AG04449 (cell line): Measurements from ENCODE around the gene MTRF1L.
A peak's percentile ranks its signal among the peaks of the same experiment; 100 is the strongest.

Experiments used
- CTCF ChIA-PET: fragments of 350-600 bp; formaldehyde crosslinking; extraction: SDS; loops from one replicate; lab custom pipeline; 2021; ENCODE audit warnings: antibody characterized with exemption; lab: Yijun Ruan, JAX
- POLR2A ChIA-PET: fragments of 400-600, 350-600 bp; formaldehyde crosslinking; extraction: SDS; loops from one replicate; lab custom pipeline; 2020; ENCODE audit warnings: antibody characterized with exemption, inconsistent platforms; lab: Yijun Ruan, JAX
- DNase-seq: peaks from one replicate; pipeline ENCODE4 v3.0.0-alpha.2; 2010; ENCODE audit warnings: low read depth, low spot score
- H3K4me3 ChIP-seq: 2 replicates; pipeline ENCODE4 v1.5.1; 2011; ENCODE audit warnings: low read depth, mild to moderate bottlenecking, control low read depth, low read length
- TF ChIP-seq, protein P1 (sequence below): IDR thresholded peaks from one replicate; pipeline ENCODE4 v1.5.1; 2011; ENCODE audit warnings: mild to moderate bottlenecking, moderate library complexity, low read length, control low read depth, inconsistent platforms; ENCODE audit not compliant: insufficient read depth; ENCODE audit errors: missing control alignments

Gene MTRF1L

DNA sequence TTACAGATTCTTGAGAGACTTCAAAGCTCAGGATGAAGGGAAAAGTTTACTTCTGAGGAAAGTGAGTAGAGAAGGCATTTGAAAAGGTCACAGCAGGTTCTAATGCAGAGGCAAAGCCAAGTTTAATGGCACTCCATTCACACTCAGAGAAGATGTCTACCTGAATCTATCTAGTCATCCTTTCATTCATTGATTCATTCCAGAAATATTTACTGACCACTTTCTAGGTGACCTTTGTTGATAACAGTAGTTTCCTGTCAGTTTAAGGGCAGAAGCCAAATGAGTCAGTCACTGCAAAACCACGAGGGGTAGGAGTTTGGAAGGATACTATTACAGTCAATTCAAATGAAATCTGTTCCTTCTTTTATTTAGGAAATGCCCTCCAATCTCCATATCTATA lies 50.5 kb downstream of the MTRF1L start:
- ChIA-PET POLR2A (no interaction called here), CTCF (interaction anchor here (0.7 to 5.7 kb wide), 7 partner anchors 11 to 235 kb away, joined by 3 to 120 read pairs (median 5); partner anchors contain the start of gene VIP)
- TF ChIP-seq, protein P1, sequence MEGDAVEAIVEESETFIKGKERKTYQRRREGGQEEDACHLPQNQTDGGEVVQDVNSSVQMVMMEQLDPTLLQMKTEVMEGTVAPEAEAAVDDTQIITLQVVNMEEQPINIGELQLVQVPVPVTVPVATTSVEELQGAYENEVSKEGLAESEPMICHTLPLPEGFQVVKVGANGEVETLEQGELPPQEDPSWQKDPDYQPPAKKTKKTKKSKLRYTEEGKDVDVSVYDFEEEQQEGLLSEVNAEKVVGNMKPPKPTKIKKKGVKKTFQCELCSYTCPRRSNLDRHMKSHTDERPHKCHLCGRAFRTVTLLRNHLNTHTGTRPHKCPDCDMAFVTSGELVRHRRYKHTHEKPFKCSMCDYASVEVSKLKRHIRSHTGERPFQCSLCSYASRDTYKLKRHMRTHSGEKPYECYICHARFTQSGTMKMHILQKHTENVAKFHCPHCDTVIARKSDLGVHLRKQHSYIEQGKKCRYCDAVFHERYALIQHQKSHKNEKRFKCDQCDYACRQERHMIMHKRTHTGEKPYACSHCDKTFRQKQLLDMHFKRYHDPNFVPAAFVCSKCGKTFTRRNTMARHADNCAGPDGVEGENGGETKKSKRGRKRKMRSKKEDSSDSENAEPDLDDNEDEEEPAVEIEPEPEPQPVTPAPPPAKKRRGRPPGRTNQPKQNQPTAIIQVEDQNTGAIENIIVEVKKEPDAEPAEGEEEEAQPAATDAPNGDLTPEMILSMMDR, result no peak
- no peak for DNase-seq
- H3K4me3 ChIP-seq, result no peak overlapping the region

DNA sequence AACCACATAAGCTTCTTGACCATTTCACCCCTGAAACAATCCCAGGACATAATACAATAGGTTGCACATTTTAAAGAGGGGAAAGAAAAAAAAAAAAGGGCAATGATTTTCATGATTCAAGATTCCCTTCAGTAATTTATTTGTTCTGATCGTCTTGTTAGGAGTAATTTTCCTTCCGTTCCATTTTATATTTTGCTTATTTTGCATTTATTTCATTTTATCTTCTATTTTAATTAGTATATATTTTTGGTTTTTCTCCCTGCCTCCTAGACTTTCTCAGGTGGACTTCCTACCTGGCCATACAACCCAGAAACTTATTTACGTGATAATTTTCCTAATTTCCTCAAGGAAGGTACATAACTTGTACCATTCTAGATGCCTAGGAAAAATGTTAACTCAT lies 52.3 kb downstream of the MTRF1L start:
- no peak for DNase-seq
- POLR2A ChIA-PET, result no interaction called here

DNA sequence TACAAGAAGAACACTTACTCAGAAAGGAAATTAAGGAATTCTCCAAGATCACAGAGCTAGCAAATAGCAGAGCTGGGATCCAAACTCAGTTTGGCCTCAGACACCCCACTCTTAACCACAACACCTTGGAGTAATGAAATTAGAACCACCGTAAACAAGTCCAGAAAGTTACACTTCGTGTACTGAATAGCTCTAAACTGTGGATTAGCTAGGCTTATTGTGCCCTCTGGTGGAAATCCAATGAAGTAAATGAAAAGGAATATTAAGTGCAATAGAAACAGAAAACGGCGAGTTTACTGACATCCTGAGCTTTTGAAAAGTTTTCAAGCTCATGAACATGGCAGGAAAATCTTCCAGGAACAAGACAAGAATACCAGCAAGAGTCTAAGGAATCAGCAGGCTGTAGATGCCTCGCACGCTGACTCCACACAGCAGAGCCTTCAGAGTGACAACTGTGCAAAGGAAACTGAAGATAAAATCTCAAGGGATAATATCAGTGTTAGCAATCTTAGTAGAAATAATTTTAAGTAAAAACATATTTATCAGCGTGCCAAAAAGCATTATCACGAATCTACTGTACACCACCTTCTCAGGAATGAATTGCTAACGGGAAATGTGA lies 54.2 kb downstream of the MTRF1L start:
- TF ChIP-seq, protein P1, result peak; percentile 44
- ChIA-PET POLR2A (no interaction called here), CTCF (interaction anchor here (0.7 to 5.7 kb wide), 42 partner anchors 8 to 716 kb away, joined by 3 to 120 read pairs (median 5); partner anchors contain the start of gene VIP)
- no peak for DNase-seq
- no peak overlapping the region for H3K4me3 ChIP-seq

More for the DNA sequence above, 52.3 kb downstream of the MTRF1L start:
- no peak overlapping the region for H3K4me3 ChIP-seq
- TF ChIP-seq, protein P1, result no peak
- CTCF ChIA-PET, result interaction anchor here (1.1 to 5.7 kb wide), 10 partner anchors 9 to 465 kb away, joined by 3 to 120 read pairs (median 4); partner anchors contain the start of genes FBXO5 and VIP

DNA sequence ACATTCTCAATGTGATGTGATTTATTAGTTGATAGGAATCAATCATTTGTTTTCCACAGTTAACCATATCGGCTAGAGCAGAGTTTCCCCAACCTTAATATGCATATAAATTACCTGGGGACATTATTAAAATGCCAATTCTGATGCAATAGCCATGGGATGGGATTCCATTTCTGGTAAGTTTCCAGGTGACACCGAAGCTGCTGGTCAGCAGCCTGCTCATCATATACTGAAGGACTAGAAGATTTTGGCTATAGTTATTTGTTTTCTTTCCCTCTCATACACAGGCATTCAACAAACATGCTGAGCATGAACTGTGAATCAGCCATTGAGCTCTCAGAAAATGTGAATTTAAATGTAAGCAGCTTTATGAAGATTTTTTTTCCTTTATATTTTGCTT lies 55.5 kb downstream of the MTRF1L start:
- CTCF ChIA-PET, result interaction anchor here (0.8 to 5.7 kb wide), 10 partner anchors 15 to 219 kb away, joined by 4 to 120 read pairs (median 6); partner anchors contain the start of gene VIP
- POLR2A ChIA-PET, result no interaction called here
- no peak for DNase-seq
- no peak overlapping the region for H3K4me3 ChIP-seq
- TF ChIP-seq, protein P1, result no peak

DNA sequence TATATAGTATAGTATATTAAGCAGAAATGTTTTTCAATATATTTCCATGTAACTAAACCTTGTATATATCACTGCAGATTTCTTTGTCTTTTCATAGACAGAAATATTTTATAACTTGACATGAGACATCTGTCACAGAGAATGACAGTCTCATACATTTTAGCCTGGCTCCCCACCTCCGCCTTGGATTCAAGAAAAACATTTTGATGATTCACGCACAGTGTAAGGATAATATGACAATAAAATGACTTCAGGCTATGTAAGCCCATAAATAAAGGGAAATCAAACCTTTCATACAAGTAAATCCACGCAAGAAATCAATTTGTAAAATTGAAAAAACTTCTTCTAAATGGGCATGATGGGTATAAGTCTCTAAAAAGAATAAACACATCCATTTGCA lies 56.0 kb downstream of the MTRF1L start:
- H3K4me3 ChIP-seq, result no peak overlapping the region
- DNase-seq, result no peak
- ChIA-PET CTCF (interaction anchor here (0.7 to 5.7 kb wide), 4 partner anchors 24 to 197 kb away, joined by 3 to 120 read pairs (median 47); partner anchors contain the start of gene VIP), POLR2A (no interaction called here)
- TF ChIP-seq, protein P1, result no peak

DNA sequence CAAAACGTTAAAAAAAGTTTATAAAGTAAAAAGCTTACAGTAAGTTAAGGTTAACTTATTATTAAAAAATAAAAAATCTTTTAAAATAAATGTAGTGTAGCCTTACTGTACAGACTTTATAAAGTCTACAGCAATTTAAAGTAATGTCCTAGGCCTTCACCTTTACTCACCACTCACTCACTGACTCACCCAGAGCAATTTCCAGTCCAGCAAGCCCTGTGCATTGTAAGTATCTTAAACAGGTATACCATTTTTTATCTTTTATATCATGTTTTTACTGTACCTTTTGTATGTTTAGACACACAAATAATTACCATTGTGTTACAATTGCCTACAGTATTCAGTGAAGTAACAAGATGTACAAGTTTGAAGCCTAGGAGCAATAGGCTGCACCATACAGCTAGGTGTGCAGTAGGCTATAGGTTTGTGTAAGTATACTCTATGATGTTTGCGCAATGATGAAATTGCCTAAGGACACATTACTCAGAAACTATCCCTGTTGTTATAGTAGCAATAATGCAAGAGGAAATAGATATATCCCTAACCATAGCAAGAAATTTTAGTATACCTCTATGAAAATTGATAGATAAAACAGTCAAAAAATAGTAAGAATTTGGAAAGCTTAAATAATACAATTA lies 59.1 kb downstream of the MTRF1L start:
- TF ChIP-seq, protein P1, result no peak
- DNase-seq, result no peak
- ChIA-PET POLR2A (no interaction called here), CTCF (interaction anchor here (0.8 to 4.5 kb wide), 4 partner anchors 11 to 195 kb away, joined by 3 to 27 read pairs (median 5); no protein-coding TSS in a partner anchor)
- no peak overlapping the region for H3K4me3 ChIP-seq
